ENCODE results near the gene RICTOR. TPM values are rescaled to one million over a fixed set of nuclear protein-coding genes. Genes with fewer than 3 reads are reported as not detected.

RICTOR gene
- total and polyA plus RNA-seq, 9 of the 15 experiments (the other 6 are each of a cell fraction or from before 2014, with no cell fraction given): 13.9 to 46.6 (median 22.6) TPM

- TF ChIP-seq ZMIZ1 (IDR thresholded peaks at IDR 0.05; ENCODE audit: low read depth in 2 of 2, low read length in 2 of 2) (0 out of 4 replicates have a peak, but pooled peaks of 1 of the 2 experiments have one; percentile 24), MEF2A (IDR thresholded peaks at IDR 0.05; ENCODE audit: control insufficient read depth, low read depth, low read length) (no peak), MAFG (tag; conservative IDR thresholded peaks at IDR 0.05) (0 out of 2 replicates have a peak, but pooled peaks have one; percentile 9), ZBTB2 (IDR thresholded peaks at IDR 0.05) (peak; percentile 79; the same call in 1 of the 2 replicates), BCOR (IDR thresholded peaks at IDR 0.05) (no peak; the same call in 1 of the 2 replicates), BCLAF1 (IDR thresholded peaks at IDR 0.05; ENCODE audit: borderline replicate concordance in 1 of 2, control insufficient read depth in 1 of 2, low read depth in 2 of 2, low read length in 1 of 2) (peak in 1 of 2 experiments; percentile 57; a peak in 1 of 4 replicates), SOX6 (IDR thresholded peaks at IDR 0.05) (peak; percentile 57), SMARCE1 (IDR thresholded peaks at IDR 0.05) (peak; percentile 92), ARNT (IDR thresholded peaks at IDR 0.05) (peak; percentile 46 to 79; a peak in 2 of 4 replicates), TBL1XR1 (IDR thresholded peaks at IDR 0.05; ENCODE audit: low read length in 2 of 2) (peak in 1 of 2 experiments; percentile 38; a peak in 1 of 4 replicates), TRIM24 (IDR thresholded peaks at IDR 0.05) (peak; percentile 69 to 84; a peak in 2 of 4 replicates), JUN (IDR thresholded peaks at IDR 0.05; ENCODE audit: borderline replicate concordance, low read depth, low read length) (peak; percentile 46; the same call in 1 of the 2 replicates), JUN (CRISPR knock-in tag; IDR thresholded peaks at IDR 0.05; ENCODE audit: borderline replicate concordance) (no peak), JUND (IDR thresholded peaks at IDR 0.05; ENCODE audit: borderline replicate concordance, low read depth, low read length) (peak; percentile 82), JUND (tag; IDR thresholded peaks at IDR 0.05; ENCODE audit: borderline replicate concordance, low read depth, low read length) (peak; percentile 53; the same call in 1 of the 3 replicates), KLF16 (IDR thresholded peaks at IDR 0.05) (peak; percentile 74; the same call in 1 of the 2 replicates)
These were observed 43.2 kb upstream of the RICTOR start (continued) for GRCh38 chr5:39117401-39117800.
